GM18520 (cell line): ENCODE measurements around the gene NBR1.
"Not testable (repeated sequence)": the region's sequence is repeated elsewhere in the genome, so short reads cannot be mapped to it uniquely, and the experiment has no call there.

Experiments used
- ATAC-seq: cut with Tn5 transposase; IDR thresholded peaks from one replicate; pipeline ENCODE4 v1.9.1; 2021; ENCODE audit not compliant: unreplicated experiment

The NBR1 gene

GRCh38 chr17:43170766-43171585 lies at the start of gene NBR1:
NBR1 (plus strand) TSS chr17:43171214; CDS start chr17:43175800, 4,586 bp downstream.
- peak; percentile 73 for ATAC-seq

GRCh38 chr17:43125133-43125966 lies 45.7 kb upstream of the NBR1 start, which contains the start of gene BRCA1:
BRCA1 (minus strand) TSS chr17:43125364; CDS start chr17:43124096, 1,268 bp downstream.
- ATAC-seq, result peak; percentile 98

- no peak for ATAC-seq
These were observed 44.8 kb upstream of the NBR1 start for GRCh38 chr17:43125967-43126910.

GRCh38 chr17:43126911-43127290 lies 44.1 kb upstream of the NBR1 start:
- no peak for ATAC-seq

GRCh38 chr17:43127333-43127876 lies 43.6 kb upstream of the NBR1 start:
- ATAC-seq, result not testable (repeated sequence)

GRCh38 chr17:43129671-43130010 lies 41.4 kb upstream of the NBR1 start:
- ATAC-seq, result no peak

- no peak for ATAC-seq
These were observed 38.9 kb upstream of the NBR1 start for GRCh38 chr17:43132117-43132516.

GRCh38 chr17:43133439-43133838 lies 37.6 kb upstream of the NBR1 start:
- not testable (repeated sequence) for ATAC-seq

GRCh38 chr17:43134774-43135453 lies 36.1 kb upstream of the NBR1 start:
- ATAC-seq, result no peak

- ATAC-seq, result no peak
These were observed 35.6 kb upstream of the NBR1 start for GRCh38 chr17:43135454-43135819.

GRCh38 chr17:43136574-43136973 lies 34.4 kb upstream of the NBR1 start:
- ATAC-seq, result not testable (repeated sequence)

- not testable (repeated sequence) for ATAC-seq
These were observed 32.5 kb upstream of the NBR1 start for GRCh38 chr17:43138531-43138930.

- ATAC-seq, result no peak
These were observed 30.4 kb upstream of the NBR1 start for GRCh38 chr17:43140396-43141332.

GRCh38 chr17:43142153-43142552 lies 28.9 kb upstream of the NBR1 start:
- ATAC-seq, result no peak

- ATAC-seq, result no peak
These were observed 27.8 kb upstream of the NBR1 start for GRCh38 chr17:43143201-43143600.

- no peak for ATAC-seq
These were observed 24.4 kb upstream of the NBR1 start for GRCh38 chr17:43146649-43147048.

GRCh38 chr17:43151880-43152456 lies 19.0 kb upstream of the NBR1 start:
- ATAC-seq, result no peak

- ATAC-seq, result not testable (repeated sequence)
These were observed 17.7 kb upstream of the NBR1 start for GRCh38 chr17:43153197-43153835.
